Trophoblast cell (in vitro differentiated cells and primary cell): ENCODE data around the gene NR1H4.

Experiments used
- DNase-seq, 2 donors: peaks; one replicate each; pipeline ENCODE4 v3.0.0-alpha.2; 2016
- H2AFZ ChIP-seq: 2 replicates; pipeline ENCODE4 v1.6.1; 2013; ENCODE audit warnings: low read length, moderate library complexity, mild to moderate bottlenecking; ENCODE audit not compliant: insufficient read depth, poor library complexity
- H2AK5ac ChIP-seq: 2 replicates; pipeline ENCODE4 v1.6.1; 2013; ENCODE audit warnings: mild to moderate bottlenecking, low read length
- H2BK120ac ChIP-seq: 2 replicates; pipeline ENCODE4 v1.6.1; 2013; ENCODE audit warnings: low read length, mild to moderate bottlenecking, moderate library complexity; ENCODE audit not compliant: insufficient read depth, poor library complexity
- H2BK12ac ChIP-seq: 2 replicates; pipeline ENCODE4 v1.6.1; 2013; ENCODE audit warnings: mild to moderate bottlenecking, low read length, moderate library complexity
- H2BK5ac ChIP-seq: 2 replicates; pipeline ENCODE4 v1.6.1; 2013; ENCODE audit warnings: low read length, low read depth, moderate library complexity, mild to moderate bottlenecking; ENCODE audit not compliant: poor library complexity
- H3K14ac ChIP-seq: 2 replicates; pipeline ENCODE4 v1.6.1; 2013; ENCODE audit warnings: mild to moderate bottlenecking, low read length
- H3K18ac ChIP-seq: 2 replicates; pipeline ENCODE4 v1.6.1; 2013; ENCODE audit warnings: mild to moderate bottlenecking, low read length
- H3K23ac ChIP-seq: 2 replicates; pipeline ENCODE4 v1.6.1; 2013; ENCODE audit warnings: low read length
- H3K27ac ChIP-seq: 2 replicates; pipeline ENCODE4 v1.5.1; 2013; ENCODE audit warnings: low read depth, mild to moderate bottlenecking, inconsistent platforms, low read length, moderate library complexity
- H3K27me3 ChIP-seq: 2 replicates; pipeline ENCODE4 v1.6.1; 2013; ENCODE audit warnings: inconsistent platforms, mild to moderate bottlenecking, low read length, moderate library complexity; ENCODE audit not compliant: insufficient read depth
- H3K36me3 ChIP-seq, 2 experiments: 1 replicate in 1 of 2; 2 replicates in 1 of 2; pipeline ENCODE4 v1.6.1; 2013; ENCODE audit warnings: low read length in 2 of 2, mild to moderate bottlenecking in 2 of 2, moderate library complexity in 1 of 2; ENCODE audit not compliant: insufficient read depth in 2 of 2, control insufficient read depth in 1 of 2
- H3K4ac ChIP-seq: 2 replicates; pipeline ENCODE4 v1.6.1; 2013; ENCODE audit warnings: low read depth, mild to moderate bottlenecking, low read length, moderate library complexity
- H3K4me1 ChIP-seq, 2 experiments: 1 replicate in 1 of 2; 2 replicates in 1 of 2; pipeline ENCODE4 v1.6.1; 2013; ENCODE audit warnings: low read length in 2 of 2, mild to moderate bottlenecking in 2 of 2, moderate library complexity in 1 of 2; ENCODE audit not compliant: insufficient read depth in 2 of 2, control insufficient read depth in 1 of 2
- H3K4me2 ChIP-seq: 2 replicates; pipeline ENCODE4 v1.6.1; 2013; ENCODE audit warnings: inconsistent platforms, mild to moderate bottlenecking, low read length, moderate library complexity
- H3K4me3 ChIP-seq: 2 replicates; pipeline ENCODE4 v1.5.1; 2013; ENCODE audit warnings: mild to moderate bottlenecking, low read depth, low read length, inconsistent platforms
- H3K79me1 ChIP-seq: one replicate; pipeline ENCODE4 v1.6.1; 2013; ENCODE audit warnings: low read length
- H3K79me2 ChIP-seq: 2 replicates; pipeline ENCODE4 v1.6.1; 2013; ENCODE audit warnings: low read length, mild to moderate bottlenecking; ENCODE audit not compliant: control insufficient read depth, insufficient read depth, poor library complexity
- H3K9ac ChIP-seq: 2 replicates; pipeline ENCODE4 v1.6.1; 2013; ENCODE audit warnings: mild to moderate bottlenecking, low read length
- H3K9me3 ChIP-seq: 2 replicates; pipeline ENCODE4 v1.6.1; 2013; ENCODE audit warnings: low read depth, mild to moderate bottlenecking, control low read depth, inconsistent platforms, low read length; ENCODE audit not compliant: insufficient read depth
- H4K12ac ChIP-seq: 2 replicates; pipeline ENCODE4 v1.6.1; 2013; ENCODE audit warnings: low read depth, mild to moderate bottlenecking, low read length, moderate library complexity
- H4K8ac ChIP-seq: 2 replicates; pipeline ENCODE4 v1.6.1; 2013; ENCODE audit warnings: low read depth, mild to moderate bottlenecking, low read length, moderate library complexity
- H4K91ac ChIP-seq: one replicate; pipeline ENCODE4 v1.6.1; 2013; ENCODE audit warnings: low read depth, mild to moderate bottlenecking, low read length, moderate library complexity
- WGBS: extraction: QIAGEN DNeasy Blood & Tissue Kit; methylation state at CpG from one replicate; pipeline ENCODE4 v1.1.7; 2013; ENCODE audit warnings: missing lambda C conversion rate; ENCODE audit not compliant: insufficient read length, insufficient coverage; ENCODE audit errors: extremely low coverage; 5-methylcytosine and 5-hydroxymethylcytosine counted together

The NR1H4 gene

DNA sequence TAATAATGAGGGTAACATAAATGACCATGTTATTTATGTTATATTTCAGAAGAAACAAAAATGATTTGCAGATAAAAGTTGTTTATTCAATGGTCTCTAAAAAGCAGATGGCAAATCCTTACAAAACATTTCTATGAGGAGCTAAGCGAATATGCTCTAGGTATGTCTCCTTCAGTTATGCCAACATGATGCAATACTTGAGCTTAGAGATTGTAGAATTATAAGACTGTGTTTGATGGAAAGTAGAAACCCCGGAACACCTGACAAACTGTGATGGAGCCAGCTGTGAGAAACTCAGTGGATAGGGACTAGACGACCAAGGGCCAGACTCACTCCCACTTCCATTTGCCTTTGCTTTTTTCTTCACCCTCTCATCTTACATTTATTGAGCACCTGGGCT, 17.8 kb upstream of the NR1H4 start:
- H4K8ac ChIP-seq, result no peak overlapping the region
- H3K27ac ChIP-seq, result no peak overlapping the region
- H2BK120ac ChIP-seq, result no peak overlapping the region
- no peaks in the 10 kb centered on the region for H3K36me3 ChIP-seq
- WGBS, result no CpG with 5 or more reads among the region's 3 CpGs
- DNase-seq, result no peak
- H3K18ac ChIP-seq, result no peak overlapping the region
- no peak overlapping the region for H3K14ac ChIP-seq
- no peaks in the 10 kb centered on the region for H3K79me2 ChIP-seq
- H3K9me3 ChIP-seq, result no peaks in the 10 kb centered on the region
- H3K9ac ChIP-seq, result no peak overlapping the region
- H2AK5ac ChIP-seq, result no peak overlapping the region
- no peak overlapping the region for H4K91ac ChIP-seq
- H4K12ac ChIP-seq, result no peak overlapping the region
- no peak overlapping the region for H2AFZ ChIP-seq
- H3K23ac ChIP-seq, result no peak overlapping the region
- no peaks in the 10 kb centered on the region for H3K79me1 ChIP-seq
- no peaks in the 10 kb centered on the region for H3K4me1 ChIP-seq
- H2BK5ac ChIP-seq, result no peak overlapping the region
- H3K27me3 ChIP-seq, result no peaks in the 10 kb centered on the region
- H2BK12ac ChIP-seq, result no peak overlapping the region
- no peak overlapping the region for H3K4me2 ChIP-seq
- H3K4me3 ChIP-seq, result no peak overlapping the region
- no peak overlapping the region for H3K4ac ChIP-seq

DNA sequence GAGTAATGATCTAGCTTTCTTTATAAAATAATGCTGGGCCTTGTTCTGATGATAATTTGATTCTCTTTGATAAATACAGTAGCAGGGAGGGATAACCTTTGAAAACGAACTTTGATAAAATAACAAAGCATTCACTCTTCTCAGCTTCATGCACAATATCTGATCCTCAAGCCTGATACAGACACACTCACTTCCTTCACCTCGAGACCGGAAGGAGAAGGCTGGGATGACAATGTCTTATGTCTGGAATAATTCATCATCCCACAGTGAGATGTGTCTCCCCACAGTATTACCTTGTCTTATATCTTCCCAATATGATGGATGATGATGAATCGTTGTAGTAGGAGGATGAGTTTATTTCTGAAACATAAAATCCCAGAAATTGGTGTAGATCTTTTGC, 15.5 kb upstream of the NR1H4 start:
- no peak for DNase-seq
- H2AFZ ChIP-seq, result no peak overlapping the region
- H3K9me3 ChIP-seq, result no peaks in the 10 kb centered on the region
- H3K14ac ChIP-seq, result no peak overlapping the region
- no peaks in the 10 kb centered on the region for H3K27me3 ChIP-seq
- H3K18ac ChIP-seq, result no peak overlapping the region
- no peak overlapping the region for H2BK5ac ChIP-seq
- H2AK5ac ChIP-seq, result no peak overlapping the region
- H3K4me2 ChIP-seq, result no peak overlapping the region
- H4K91ac ChIP-seq, result no peak overlapping the region
- H2BK12ac ChIP-seq, result no peak overlapping the region
- H3K4me3 ChIP-seq, result no peak overlapping the region
- H3K9ac ChIP-seq, result no peak overlapping the region
- no peak overlapping the region for H2BK120ac ChIP-seq
- no peak overlapping the region for H4K8ac ChIP-seq
- H3K79me1 ChIP-seq, result no peaks in the 10 kb centered on the region
- no peaks in the 10 kb centered on the region for H3K79me2 ChIP-seq
- no peak overlapping the region for H4K12ac ChIP-seq
- no peak overlapping the region for H3K4ac ChIP-seq
- WGBS, result no CpG with 5 or more reads among the region's 4 CpGs
- H3K4me1 ChIP-seq, result no peaks in the 10 kb centered on the region
- no peak overlapping the region for H3K27ac ChIP-seq
- H3K36me3 ChIP-seq, result no peaks in the 10 kb centered on the region
- no peak overlapping the region for H3K23ac ChIP-seq

DNA sequence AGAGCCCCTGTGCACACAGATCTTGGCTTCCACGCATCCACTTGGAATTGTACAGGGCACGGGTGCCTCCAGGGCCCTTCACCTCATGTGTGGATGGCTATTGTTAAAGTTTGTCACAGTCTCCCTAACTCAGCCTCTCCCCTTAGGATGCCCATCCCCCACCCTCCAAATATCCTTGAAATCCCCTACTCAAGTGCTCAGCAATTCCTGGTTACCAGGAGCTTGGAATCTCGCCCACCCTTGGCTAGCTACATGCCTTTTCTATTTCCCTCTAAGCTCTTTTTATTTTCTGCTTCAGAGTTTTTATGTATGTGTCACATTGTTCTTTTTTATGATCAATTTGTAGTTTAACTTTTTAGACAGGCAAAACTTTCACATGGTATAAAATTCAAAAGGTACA, 13.0 kb upstream of the NR1H4 start:
- H3K4ac ChIP-seq, result no peak overlapping the region
- no peak overlapping the region for H4K91ac ChIP-seq
- no peak overlapping the region for H3K4me3 ChIP-seq
- no peaks in the 10 kb centered on the region for H3K36me3 ChIP-seq
- no peaks in the 10 kb centered on the region for H3K4me1 ChIP-seq
- H2AK5ac ChIP-seq, result no peak overlapping the region
- no peak overlapping the region for H2BK5ac ChIP-seq
- no peak for DNase-seq
- H2BK12ac ChIP-seq, result no peak overlapping the region
- H4K12ac ChIP-seq, result no peak overlapping the region
- no peak overlapping the region for H3K14ac ChIP-seq
- no peak overlapping the region for H3K4me2 ChIP-seq
- no peaks in the 10 kb centered on the region for H3K9me3 ChIP-seq
- H3K27ac ChIP-seq, result no peak overlapping the region
- H2AFZ ChIP-seq, result no peak overlapping the region
- no CpG with 5 or more reads among the region's 3 CpGs for WGBS
- H3K79me2 ChIP-seq, result no peaks in the 10 kb centered on the region
- no peaks in the 10 kb centered on the region for H3K27me3 ChIP-seq
- H3K23ac ChIP-seq, result no peak overlapping the region
- no peak overlapping the region for H3K18ac ChIP-seq
- no peaks in the 10 kb centered on the region for H3K79me1 ChIP-seq
- no peak overlapping the region for H2BK120ac ChIP-seq
- no peak overlapping the region for H4K8ac ChIP-seq
- H3K9ac ChIP-seq, result no peak overlapping the region

DNA sequence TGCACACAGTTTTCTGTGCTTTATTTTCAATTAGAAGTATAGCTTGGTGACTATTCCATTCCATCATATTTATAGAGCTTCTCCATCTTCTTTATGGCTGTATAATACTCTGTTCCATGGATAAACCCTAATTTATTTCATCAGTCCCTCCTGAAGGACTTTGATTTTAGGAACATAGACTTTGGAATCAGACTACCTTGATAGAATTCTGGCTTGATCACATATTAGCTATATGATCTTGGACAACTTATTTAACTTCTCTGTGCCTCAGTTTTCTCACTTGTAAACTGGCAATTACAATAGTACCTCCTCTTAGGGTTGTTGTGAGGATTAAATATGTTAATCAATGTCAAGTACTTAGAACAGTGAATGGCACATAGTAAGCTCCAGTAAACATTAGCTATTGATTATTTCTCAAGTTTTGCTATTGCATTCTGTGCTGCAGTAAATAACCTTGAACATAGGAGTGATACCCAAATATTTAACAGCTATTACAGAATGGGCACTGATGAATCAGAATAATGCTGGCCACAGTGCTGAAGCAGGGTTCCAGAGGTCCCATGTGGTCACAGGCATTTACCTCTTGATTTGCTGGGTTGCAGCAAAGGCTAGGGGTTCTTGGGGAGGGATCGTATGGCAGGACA, 12.2 kb upstream of the NR1H4 start:
- no peak overlapping the region for H3K23ac ChIP-seq
- H3K4ac ChIP-seq, result no peak overlapping the region
- no peak overlapping the region for H3K27ac ChIP-seq
- H3K18ac ChIP-seq, result no peak overlapping the region
- H4K8ac ChIP-seq, result no peak overlapping the region
- H4K91ac ChIP-seq, result no peak overlapping the region
- no peak overlapping the region for H3K4me2 ChIP-seq
- no peak for DNase-seq
- H3K27me3 ChIP-seq, result no peaks in the 10 kb centered on the region
- H2AFZ ChIP-seq, result no peak overlapping the region
- H2BK12ac ChIP-seq, result no peak overlapping the region
- no peaks in the 10 kb centered on the region for H3K79me1 ChIP-seq
- no peak overlapping the region for H4K12ac ChIP-seq
- no peak overlapping the region for H2BK120ac ChIP-seq
- no peak overlapping the region for H3K9ac ChIP-seq
- no CpG with 5 or more reads among the region's 1 CpG for WGBS
- H2AK5ac ChIP-seq, result no peak overlapping the region
- H2BK5ac ChIP-seq, result no peak overlapping the region
- no peak overlapping the region for H3K14ac ChIP-seq
- no peaks in the 10 kb centered on the region for H3K36me3 ChIP-seq
- H3K4me1 ChIP-seq, result no peaks in the 10 kb centered on the region
- H3K9me3 ChIP-seq, result no peaks in the 10 kb centered on the region
- no peaks in the 10 kb centered on the region for H3K79me2 ChIP-seq
- H3K4me3 ChIP-seq, result no peak overlapping the region
